Ovary (tissue), 3 donors: ENCODE measurements around the gene CCDC54.

Experiments
- CTCF ChIP-seq, 3 donors: fragments of 450-650 bp in 2 of 3; fragments of 200-600 bp in 1 of 3; IDR thresholded peaks; one replicate each; pipeline versions ENCODE4 v1.5.1 to v1.8.0; 2016 to 2022; ENCODE audit warnings: antibody characterized with exemption in 3 of 3, mild to moderate bottlenecking in 1 of 3
- EP300 ChIP-seq: sonication (generic); formaldehyde crosslinking; IDR thresholded peaks from one replicate; pipeline ENCODE4 v1.6.1; 2017; ENCODE audit warnings: antibody characterized with exemption
- POLR2A ChIP-seq: fragments of 450-650 bp; IDR thresholded peaks from one replicate; pipeline ENCODE4 v1.6.1; 2017; ENCODE audit warnings: antibody characterized with exemption, mild to moderate bottlenecking, moderate library complexity
- donor health status: DM: no; HTN: no; CAD: no.

DNA sequence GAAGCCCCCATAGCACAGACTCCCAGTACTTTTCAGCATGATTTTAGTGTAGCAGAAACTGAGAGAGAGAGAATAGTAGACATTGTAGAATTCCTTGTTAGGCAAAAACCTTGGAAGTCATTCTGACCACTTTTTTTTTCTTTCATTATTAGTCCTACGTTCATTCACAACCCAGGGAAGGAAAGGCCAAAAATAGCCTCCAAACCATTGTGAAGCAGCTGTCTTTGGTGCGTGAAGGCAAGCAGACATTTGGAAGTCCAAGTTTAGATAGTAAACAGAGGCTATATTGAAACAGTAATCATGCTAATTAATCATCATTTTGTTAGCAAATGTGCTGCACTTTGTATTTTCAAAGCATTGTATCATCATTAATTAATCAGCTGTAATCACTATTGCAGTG is 34.5 kb downstream of the CCDC54 start:
- TF ChIP-seq CTCF (IDR thresholded peaks at IDR 0.05) (no peak), POLR2A (no peak), EP300 (no peak)
